Kasumi-1 (cell line): ENCODE results near the gene ATAD3C.
"Not testable (repeated sequence)": the region's sequence is repeated elsewhere in the genome, so short reads cannot be mapped to it uniquely, and the experiment has no call there.

ENCODE experiments used
- DNase-seq, 2 experiments: peaks; one replicate each; lab custom pipeline; 2025; lab: John Stamatoyannopoulos, UW

ATAD3C gene, protein sequence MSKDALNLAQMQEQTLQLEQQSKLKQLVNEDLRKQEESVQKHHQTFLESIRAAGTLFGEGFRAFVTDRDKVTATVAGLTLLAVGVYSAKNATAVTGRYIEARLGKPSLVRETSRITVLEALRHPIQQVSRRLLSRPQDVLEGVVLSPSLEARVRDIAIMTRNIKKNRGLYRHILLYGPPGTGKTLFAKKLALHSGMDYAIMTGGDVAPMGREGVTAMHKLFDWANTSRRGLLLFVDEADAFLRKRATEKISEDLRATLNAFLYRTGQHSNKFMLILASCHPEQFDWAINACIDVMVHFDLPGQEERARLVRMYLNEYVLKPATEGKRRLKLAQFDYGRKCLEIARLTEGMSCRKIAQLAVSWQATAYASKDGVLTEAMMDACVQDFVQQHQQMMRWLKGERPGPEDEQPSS

DNA sequence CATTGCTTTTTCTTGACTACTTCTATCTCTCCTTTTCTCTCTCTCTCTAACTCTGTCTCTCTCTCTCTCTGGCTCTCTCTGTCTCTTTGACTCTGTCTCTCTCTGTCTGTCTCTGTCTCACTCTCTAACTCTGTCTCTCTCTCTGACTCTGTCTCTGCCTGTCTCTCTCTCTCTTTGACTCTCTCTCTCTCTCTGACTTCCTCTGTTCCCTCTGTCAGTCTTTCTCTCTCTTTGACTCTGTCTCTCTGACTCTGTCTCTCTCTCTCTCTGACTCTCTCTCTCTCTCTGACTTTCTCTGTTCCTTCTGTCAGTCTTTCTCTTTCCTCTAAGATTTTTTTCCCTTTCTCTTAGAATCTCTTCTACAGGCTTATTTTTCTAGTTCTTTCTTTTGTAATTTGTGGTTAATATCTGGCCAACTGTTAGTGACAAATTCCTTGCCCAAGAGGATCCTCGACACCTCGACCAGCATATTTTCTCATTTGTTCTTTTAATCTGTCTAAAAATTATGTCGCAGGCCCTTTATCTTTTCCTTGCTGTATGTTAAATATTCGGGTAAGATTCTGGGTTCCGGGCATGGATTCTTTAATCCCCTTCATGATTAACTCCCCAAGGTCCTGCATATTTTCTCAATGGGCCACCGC is at the start of gene ATAD3C:
Gene ATAD3C (plus strand): TSS at position 591 of the 641 bp plus-strand sequence. CDS start 995 bp downstream, outside the sequence.
- DNase-seq, result no peak

DNA sequence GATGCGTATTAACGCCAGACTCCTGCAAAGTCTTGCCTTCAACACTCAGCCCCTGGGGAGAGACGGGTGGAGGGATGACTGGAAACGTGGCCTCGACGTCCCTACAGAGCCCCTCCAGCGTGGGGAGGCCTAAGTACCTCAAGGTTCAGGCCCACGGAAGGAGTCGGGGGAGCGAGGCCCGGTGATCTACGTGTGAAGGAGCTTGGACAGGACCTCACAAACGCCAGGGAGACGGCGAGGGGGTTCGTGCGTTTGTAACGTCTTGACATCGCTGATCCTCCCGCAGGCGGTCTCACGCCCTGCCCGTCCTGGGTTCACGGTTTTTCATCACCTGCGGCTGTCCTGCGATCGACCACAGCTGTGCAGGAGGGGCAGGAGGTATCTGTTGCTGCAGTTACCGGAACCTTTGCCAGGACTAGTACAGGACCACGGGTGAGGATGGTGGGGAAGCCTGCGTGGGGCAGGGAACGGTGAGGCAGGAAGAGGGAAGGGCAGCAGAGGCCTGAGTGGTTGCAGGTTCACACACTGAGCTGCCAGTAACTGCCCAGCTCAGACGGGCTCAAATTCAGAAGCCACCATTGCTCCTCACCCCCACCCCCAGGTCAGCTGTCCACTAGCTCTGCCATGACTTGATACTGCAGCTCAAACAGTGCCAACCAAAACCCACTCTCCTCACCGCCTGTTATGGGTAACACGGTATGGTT is 49.5 kb upstream of the ATAD3C start:
- DNase-seq, result no peak

DNA sequence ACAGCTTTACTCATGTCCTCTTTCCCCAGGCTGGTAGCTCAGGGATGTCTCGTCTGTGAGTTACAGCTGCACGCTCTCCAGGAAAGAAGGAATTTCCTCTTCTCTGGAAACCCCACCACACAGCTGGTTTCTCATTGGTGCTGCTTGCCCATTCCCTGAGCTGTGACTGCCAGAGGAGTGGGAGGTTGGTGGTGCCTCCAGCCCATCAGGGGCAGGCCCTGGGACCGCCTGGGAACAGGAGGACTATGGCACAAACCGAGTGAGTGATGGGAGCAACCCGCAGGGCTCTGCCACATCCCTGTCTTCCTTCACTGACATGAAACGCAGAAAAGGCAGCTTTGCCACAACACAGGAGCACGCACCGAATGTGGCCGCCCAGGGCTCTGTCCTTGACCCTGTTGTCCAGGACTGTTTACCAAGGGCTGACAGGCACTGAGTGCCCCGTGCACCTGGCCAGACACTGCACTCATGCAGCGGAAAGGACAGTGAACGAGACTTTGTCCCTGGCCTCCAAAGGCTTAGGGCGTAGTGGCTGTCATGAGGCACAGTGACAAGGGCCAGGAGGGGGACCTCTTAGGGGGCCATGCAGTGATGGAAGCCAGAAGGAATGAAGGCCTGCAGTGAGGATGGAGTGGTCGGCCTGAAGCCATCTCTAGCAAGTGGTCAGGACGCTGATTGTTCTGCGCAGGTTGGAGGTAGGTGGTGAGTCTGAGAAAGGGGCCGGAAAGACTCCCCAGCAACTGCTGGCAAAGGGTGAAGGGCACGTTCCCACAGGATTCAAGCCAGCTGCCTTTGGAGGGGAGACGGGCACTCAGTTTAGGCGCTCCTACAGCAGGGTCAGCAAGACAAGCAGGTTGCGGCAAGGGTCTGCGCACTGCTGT is 48.7 kb upstream of the ATAD3C start:
- DNase-seq, result no peak

GRCh38 chr1:1401457-1402010 is 48.0 kb upstream of the ATAD3C start:
- no peak for DNase-seq

DNA sequence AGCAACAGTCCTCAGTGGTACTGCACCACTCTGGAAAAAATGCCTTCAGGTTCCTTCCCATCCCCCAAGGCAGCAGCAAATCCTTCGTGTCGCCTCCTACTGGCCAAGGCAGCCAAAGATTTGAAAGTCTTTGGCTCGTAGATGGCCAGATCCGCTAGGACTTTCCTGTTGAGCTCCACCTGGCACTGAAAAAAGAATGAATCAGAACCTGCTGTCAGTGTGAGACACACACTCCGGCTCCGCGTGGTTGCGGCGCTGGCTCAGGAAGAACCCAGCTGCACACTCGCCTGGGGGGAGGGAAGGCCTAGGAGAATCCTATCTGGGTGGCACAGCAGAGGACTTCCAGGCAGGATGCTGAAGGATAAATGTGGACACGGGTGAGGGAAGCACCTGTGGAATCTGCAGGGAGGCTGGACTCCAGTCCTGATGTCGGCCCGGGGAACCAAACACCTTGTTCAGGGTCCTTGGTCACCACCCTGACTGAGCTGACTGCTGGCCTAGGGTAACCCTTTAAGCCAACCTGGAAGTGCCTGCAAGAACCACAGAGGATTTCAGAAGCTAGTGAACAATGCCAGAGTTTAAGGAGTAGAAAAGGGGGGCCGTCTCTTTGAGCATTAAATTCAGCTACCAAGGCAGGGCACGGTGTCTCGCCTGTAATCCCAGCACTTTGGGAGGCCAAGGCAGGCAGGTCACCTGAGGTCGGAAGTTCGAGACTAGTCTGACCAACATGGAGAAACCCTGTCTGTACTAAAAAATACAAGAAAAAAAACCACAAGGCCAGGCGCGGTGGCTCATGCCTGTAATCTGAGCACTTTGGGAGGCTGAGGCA is 47.2 kb upstream of the ATAD3C start:
- DNase-seq, result peak; percentile 35 to 59

GRCh38 chr1:1402901-1403392 is 46.5 kb upstream of the ATAD3C start:
- not testable (repeated sequence) for DNase-seq

- no peak for DNase-seq
Observed at GRCh38 chr1:1403653-1404052, 45.8 kb upstream of the ATAD3C start.

DNA sequence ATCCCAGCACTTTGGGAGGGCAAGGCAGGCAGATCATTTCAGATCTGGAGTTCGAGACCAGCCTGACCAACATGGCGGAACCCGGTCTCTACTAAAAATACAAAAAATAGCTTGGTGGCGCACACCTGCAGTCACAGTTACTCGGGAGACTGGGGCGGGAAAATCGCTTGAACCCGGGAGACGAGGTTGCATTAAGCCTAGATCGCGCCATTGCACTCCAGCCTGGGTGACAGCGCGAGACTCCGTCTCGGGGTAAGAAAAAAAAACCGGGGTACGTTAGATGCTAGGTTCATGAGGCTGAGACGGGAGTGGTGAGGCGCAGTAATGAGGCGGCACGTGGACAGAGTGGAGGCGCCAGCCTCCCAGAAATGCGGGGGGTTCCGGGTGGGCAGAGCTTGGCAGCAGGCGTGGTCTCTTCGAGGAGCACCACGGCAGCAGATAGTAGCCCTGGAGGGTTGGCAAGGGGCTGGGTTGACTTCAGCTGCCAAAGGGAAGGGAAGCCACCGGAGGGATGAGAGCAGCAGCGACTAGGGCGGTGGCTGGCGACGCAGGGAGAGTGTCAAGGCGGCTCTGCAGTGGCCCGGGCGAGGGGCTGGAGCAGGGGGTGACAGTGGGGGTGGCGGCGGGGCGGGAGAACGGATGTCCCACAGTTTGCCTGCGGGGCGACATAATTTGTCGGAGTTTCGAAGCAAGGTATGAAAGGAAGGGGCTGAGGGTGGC is 43.2 kb upstream of the ATAD3C start:
- no peak for DNase-seq

DNA sequence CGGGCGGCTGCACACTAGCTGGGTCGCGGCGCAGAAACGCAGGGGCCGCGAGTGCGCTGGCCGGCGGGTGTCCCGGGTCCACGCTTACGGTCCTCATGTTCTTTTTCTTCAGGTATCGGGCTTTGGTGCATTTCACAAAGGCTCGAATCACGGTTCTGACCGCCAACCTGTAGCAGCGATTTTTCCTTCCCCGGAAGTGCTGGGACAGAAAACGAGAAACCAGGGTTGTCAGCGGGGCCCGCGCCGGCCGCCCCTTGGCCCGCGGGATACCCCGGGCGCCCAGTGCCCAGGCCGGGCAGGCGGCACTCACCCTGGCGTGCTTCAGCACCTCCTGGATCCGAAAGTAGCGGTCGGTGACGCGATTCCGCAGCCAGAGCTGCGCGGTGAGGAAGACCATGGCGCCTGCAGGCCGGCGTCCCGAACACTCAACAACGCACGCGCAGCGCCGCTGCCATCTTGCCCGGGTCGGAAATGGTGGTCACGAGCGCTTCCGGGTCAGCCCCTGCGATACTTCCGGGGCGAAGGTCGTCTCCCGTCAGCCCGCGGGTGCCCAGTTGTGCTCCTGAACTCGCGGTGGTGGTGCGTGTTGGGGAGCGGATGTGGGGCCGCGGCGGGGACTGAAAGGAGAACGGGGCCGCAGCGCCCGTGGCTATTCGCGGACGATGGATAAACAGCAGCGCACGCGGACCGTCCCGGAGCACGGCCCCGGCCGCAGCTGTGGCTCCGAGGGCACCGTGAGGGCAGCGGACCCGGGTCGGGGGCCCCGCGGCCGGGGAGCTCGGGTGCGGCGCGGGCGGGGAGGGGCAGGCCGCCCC is 42.5 kb upstream of the ATAD3C start, which contains the start of gene MRPL20:
Gene MRPL20 (minus strand): TSS at position 473 of the 815 bp plus-strand sequence. CDS start 76 bp downstream, at position 397.
- peak; percentile 86 to 89 for DNase-seq

DNA sequence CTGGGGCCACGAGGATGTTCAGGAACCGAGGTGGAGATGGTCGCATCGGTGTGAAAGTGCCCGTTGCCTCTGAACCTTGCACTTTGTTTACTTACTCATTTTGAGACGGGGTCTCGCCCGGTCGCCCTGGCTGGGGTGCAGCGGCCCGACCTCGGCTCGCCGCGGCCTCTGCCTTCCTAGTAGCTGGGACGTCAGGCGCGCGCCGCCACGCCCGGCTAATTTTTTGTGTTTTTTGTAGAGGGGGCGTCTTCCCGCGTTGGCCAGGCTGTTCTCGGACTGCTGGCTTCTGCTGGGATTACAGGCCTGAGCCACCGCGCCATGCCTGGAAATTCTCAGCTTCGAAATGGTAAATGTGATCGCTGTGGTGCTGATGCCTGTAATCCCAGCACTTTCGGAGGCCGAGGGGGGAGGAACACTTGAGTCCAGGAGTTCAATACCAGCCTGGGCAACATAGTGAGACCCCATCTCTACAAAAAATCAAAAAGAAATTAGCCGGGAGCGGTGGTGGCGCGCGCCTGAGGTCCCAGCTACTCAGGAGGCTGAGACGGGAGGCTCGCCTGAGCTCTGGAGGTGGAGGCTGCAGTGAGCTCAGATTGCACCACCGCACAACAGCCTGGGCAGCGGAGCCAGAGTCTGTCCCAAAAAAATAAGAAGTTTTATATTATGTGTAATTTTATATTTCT is 41.7 kb upstream of the ATAD3C start:
- no peak for DNase-seq

DNA sequence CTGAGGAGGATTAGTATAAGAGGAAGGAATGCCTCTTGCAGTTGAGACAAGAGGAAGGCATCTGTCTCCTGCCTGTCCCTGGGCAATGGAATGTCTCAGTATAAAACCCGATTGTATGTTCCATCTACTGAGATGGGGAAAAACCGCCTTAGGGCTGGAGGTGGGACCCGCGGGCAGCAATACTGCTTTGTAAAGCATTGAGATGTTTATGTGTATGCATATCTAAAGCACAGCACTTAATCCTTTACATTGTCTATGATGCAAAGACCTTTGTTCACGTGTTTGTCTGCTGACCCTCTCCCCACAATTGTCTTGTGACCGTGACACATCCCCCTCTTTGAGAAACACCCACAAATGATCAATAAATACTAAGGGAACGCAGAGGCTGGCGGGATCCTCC is 39.3 kb upstream of the ATAD3C start:
- not testable (repeated sequence) for DNase-seq

DNA sequence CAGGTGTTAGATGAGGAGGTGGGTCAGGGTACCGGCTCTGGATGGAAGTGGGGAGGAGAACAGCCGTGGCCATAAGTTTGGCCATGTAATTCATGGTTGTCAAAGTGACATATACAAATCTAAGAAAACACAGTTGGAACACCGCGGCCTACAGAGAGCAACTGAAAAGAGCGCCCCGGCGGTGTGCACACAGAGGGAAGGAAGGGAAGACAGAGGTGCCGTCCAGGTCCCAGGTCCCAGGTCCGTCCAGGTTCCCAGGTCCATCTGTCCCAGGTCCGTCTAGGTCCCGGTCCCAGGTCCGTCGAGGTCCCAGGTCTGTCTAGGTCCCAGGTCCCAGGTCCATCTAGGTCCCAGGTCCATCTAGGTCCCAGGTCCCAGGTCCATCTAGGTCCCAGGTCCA is 37.9 kb upstream of the ATAD3C start:
- DNase-seq, result no peak

DNA sequence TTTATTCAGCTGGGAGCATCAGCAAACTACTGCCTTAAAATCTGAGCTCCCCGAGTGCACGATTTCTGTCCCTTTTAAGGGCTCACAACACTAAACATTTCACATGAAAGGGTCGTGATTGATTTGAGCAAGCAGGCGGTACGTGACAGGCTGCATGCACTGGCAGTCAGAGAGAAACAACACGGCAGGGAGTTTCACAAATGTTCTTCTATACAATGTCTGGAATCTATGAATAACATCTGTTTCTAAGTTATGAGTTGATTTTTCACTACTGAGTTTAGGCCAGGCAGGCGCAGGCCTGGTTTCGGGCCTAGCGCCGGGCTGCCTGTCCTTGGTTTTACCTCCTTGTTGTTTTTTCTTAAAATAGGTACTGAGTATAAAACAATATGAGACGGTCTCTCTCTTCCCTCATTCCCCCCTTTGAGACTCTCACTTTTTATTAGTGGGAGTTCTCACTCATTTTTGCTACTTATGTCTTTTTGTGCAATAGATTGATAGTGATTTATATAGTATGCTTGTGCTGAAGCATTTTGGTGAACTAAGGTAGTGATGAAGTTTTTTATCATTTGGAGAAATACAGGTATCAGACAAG is 37.1 kb upstream of the ATAD3C start:
- DNase-seq, result not testable (repeated sequence)

DNA sequence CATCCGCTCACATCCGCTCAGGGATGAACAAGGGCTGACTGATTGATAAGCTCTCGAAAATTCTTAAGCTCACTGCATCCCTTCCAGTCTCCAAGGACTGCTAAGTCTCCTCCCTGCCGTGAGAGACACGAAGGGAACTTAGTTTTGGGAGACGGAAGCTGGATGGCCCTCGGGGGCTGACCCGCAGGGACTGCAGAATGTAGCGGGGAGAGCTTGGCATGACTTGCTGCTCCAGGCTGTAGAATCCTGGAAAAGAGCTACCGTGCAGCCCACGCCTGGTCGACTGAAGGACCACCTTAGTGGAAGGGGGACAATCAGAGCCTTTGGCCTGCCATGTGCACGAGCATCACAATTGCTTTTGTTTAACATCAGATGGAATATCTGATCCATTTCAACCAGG is 33.7 kb upstream of the ATAD3C start:
- no peak for DNase-seq

- DNase-seq, result not testable (repeated sequence)
Observed at GRCh38 chr1:1417396-1417795, 32.1 kb upstream of the ATAD3C start.

DNA sequence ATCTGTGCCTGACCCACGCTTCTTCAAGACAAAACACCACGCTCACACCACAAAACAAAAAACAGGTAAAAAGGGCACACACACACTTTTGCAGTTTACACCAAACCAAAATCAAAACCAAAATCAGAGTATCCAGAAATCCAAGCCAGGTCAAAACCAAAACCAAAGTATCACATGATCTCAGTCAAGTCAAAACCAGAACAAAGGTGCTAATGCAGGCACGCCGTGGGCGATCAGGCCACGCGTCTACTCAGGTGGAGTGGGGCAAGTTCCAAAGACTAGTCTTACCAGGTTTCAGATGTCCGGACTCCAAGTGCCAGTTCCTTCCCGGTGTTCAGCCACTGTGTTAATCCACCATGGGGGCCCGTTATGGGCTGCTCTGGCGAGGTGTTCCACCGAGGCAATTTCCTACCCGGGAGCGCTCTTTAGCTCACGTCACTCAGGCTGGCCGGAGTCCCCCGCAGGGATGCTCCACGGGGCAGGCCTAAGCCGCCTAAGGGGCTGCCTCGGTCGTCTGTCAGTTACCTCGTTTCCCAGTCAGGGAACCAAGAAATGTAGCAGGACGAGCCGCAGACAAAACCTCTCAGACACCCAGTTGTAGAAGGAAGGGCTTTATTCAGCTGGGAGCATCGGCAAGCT is 31.5 kb upstream of the ATAD3C start:
- DNase-seq, result not testable (repeated sequence)
